CD14-positive monocyte (primary cell): ENCODE measurements around the gene PABPN1L. TPM values are rescaled to one million over a fixed set of nuclear protein-coding genes. Genes with fewer than 3 reads are reported as not detected.

ENCODE experiments used
- DNase-seq, 3 donors: peaks; one replicate each; pipeline ENCODE4 v3.0.0-alpha.2; 2011 to 2022
- H2AFZ ChIP-seq: 2 replicates; pipeline ENCODE4 v1.6.0; 2012; ENCODE audit warnings: mild to moderate bottlenecking, low read depth, low read length, inconsistent platforms; ENCODE audit not compliant: insufficient read depth, poor library complexity, severe bottlenecking
- H3K27ac ChIP-seq, 2 donors: 1 replicate in 1 of 2; 2 replicates in 1 of 2; pipeline ENCODE4 v1.5.1; 2012 to 2013; ENCODE audit warnings: low read length in 2 of 2, control low read depth in 1 of 2, inconsistent platforms in 1 of 2, low read depth in 1 of 2, mild to moderate bottlenecking in 1 of 2
- H3K27me3 ChIP-seq, 2 donors: one replicate each; pipeline versions ENCODE4 v1.6.0 to v1.6.1; 2011 to 2013; ENCODE audit warnings: low read length in 2 of 2; ENCODE audit not compliant: control insufficient read depth in 2 of 2, insufficient read depth in 2 of 2
- H3K36me3 ChIP-seq, 2 donors: replicated peaks in 1 of 2; 1 replicate in 1 of 2; 2 replicates in 1 of 2; pipeline versions ENCODE4 v1.5.1 to v1.6.1; 2012 to 2013; ENCODE audit warnings: low read length in 2 of 2, control low read depth in 1 of 2, inconsistent platforms in 1 of 2, mild to moderate bottlenecking in 1 of 2; ENCODE audit not compliant: insufficient read depth in 2 of 2, control insufficient read depth in 1 of 2
- H3K4me1 ChIP-seq, 2 donors: 1 replicate in 1 of 2; 2 replicates in 1 of 2; pipeline versions ENCODE4 v1.5.1 to v1.6.1; 2012 to 2013; ENCODE audit warnings: low read length in 2 of 2, control low read depth in 1 of 2, inconsistent platforms in 1 of 2, mild to moderate bottlenecking in 1 of 2, moderate library complexity in 1 of 2; ENCODE audit not compliant: insufficient read depth in 2 of 2, control insufficient read depth in 1 of 2
- H3K4me2 ChIP-seq: replicated peaks from 2 replicates; pipeline ENCODE3; 2012; ENCODE audit warnings: low read length, moderate library complexity, mild to moderate bottlenecking; ENCODE audit not compliant: poor library complexity, severe bottlenecking; ENCODE audit errors: extremely low read depth
- H3K4me3 ChIP-seq, 3 experiments: fragments of 200-600 bp in 1 of 3; sonication (generic) in 1 of 3; replicated peaks in 1 of 3; 1 replicate in 2 of 3; 2 replicates in 1 of 3; pipeline ENCODE4 v1.5.1; 2011 to 2013; ENCODE audit warnings: low read length in 3 of 3, mild to moderate bottlenecking in 3 of 3, control low read depth in 2 of 3, low read depth in 2 of 3, inconsistent platforms in 1 of 3, moderate library complexity in 1 of 3
- H3K79me2 ChIP-seq: 2 replicates; pipeline ENCODE4 v1.6.0; 2012; ENCODE audit warnings: mild to moderate bottlenecking, control low read depth, inconsistent platforms, low read length, moderate library complexity; ENCODE audit not compliant: insufficient read depth
- H3K9ac ChIP-seq: 2 replicates; pipeline ENCODE4 v1.6.0; 2017; ENCODE audit warnings: low read length, mild to moderate bottlenecking; ENCODE audit not compliant: insufficient read depth, poor library complexity, severe bottlenecking
- H3K9me3 ChIP-seq, 2 donors: replicated peaks in 1 of 2; 1 replicate in 1 of 2; 2 replicates in 1 of 2; pipeline versions ENCODE4 v1.5.1 to v1.6.1; 2012 to 2013; ENCODE audit warnings: low read length in 2 of 2, control low read depth in 1 of 2; ENCODE audit not compliant: control insufficient read depth in 1 of 2, insufficient read depth in 1 of 2
- H4K20me1 ChIP-seq: 2 replicates; pipeline ENCODE4 v1.6.0; 2012; ENCODE audit warnings: mild to moderate bottlenecking, low read length, control low read depth, moderate library complexity; ENCODE audit not compliant: insufficient read depth
- H3K27ac Mint-ChIP-seq, 7 donors: one replicate each; pipeline ENCODE4 v1.8.0; 2020; ENCODE audit warnings: mild to moderate bottlenecking in 7 of 7, mixed read lengths in 7 of 7, moderate library complexity in 6 of 7, inconsistent platforms in 2 of 7
- H3K27me3 Mint-ChIP-seq, 3 donors: one replicate each; pipeline ENCODE4 v1.8.0; 2021 to 2022; ENCODE audit warnings: low read depth in 3 of 3, mild to moderate bottlenecking in 3 of 3, mixed read lengths in 3 of 3, moderate library complexity in 3 of 3, inconsistent platforms in 1 of 3
- H3K36me3 Mint-ChIP-seq, 2 donors: one replicate each; pipeline ENCODE4 v1.8.0; 2020; ENCODE audit warnings: mixed read lengths in 2 of 2, inconsistent platforms in 1 of 2, mild to moderate bottlenecking in 1 of 2
- H3K4me1 Mint-ChIP-seq: one replicate; pipeline ENCODE4 v1.8.0; 2020; ENCODE audit warnings: mild to moderate bottlenecking, mixed read lengths
- H3K4me3 Mint-ChIP-seq, 2 donors: one replicate each; pipeline ENCODE4 v1.8.0; 2020; ENCODE audit warnings: mild to moderate bottlenecking in 2 of 2, mixed read lengths in 2 of 2, moderate library complexity in 1 of 2
- H3K9me3 Mint-ChIP-seq, 7 donors: one replicate each; pipeline ENCODE4 v1.8.0; 2020 to 2022; ENCODE audit warnings: mixed read lengths in 7 of 7, mild to moderate bottlenecking in 6 of 7, moderate library complexity in 6 of 7, inconsistent platforms in 2 of 7
- WGBS: methylation state at CpG from one replicate; pipeline ENCODE4 v1.1.5; 2013; ENCODE audit warnings: missing lambda C conversion rate; ENCODE audit not compliant: insufficient coverage; 5-methylcytosine and 5-hydroxymethylcytosine counted together
- intact Hi-C, 2 donors: fragments of 100-400 bp; cut with micrococcal nuclease; formaldehyde crosslinking; loops; one replicate each; pipeline versions ENCODE4 v1.15.0 to v1.15.1; 2023
- polyA plus RNA-seq, 3 donors: library from polyadenylated mRNA; depleted of rRNA in 1 of 3; unstranded in 2 of 3; stranded (reverse) in 1 of 3; fragments of 300-500 nt in 2 of 3; fragments of >200 nt in 1 of 3; fragmentation: Illumina TruSeq in 2 of 3; gene quantifications; 1 replicate in 2 of 3; 2 replicates in 1 of 3; pipeline ENCODE4 v1.2.3, GENCODE V29; 2012 to 2021
- TF ChIP-seq, protein P1 (sequence below): fragments of 200-600 bp; IDR thresholded peaks from one replicate; pipeline ENCODE4 v1.8.0; 2022; ENCODE audit warnings: antibody characterized with exemption, mild to moderate bottlenecking

Gene PABPN1L
- polyA plus RNA-seq, 3 donors, result 0.39 TPM; not detected in 2

DNA sequence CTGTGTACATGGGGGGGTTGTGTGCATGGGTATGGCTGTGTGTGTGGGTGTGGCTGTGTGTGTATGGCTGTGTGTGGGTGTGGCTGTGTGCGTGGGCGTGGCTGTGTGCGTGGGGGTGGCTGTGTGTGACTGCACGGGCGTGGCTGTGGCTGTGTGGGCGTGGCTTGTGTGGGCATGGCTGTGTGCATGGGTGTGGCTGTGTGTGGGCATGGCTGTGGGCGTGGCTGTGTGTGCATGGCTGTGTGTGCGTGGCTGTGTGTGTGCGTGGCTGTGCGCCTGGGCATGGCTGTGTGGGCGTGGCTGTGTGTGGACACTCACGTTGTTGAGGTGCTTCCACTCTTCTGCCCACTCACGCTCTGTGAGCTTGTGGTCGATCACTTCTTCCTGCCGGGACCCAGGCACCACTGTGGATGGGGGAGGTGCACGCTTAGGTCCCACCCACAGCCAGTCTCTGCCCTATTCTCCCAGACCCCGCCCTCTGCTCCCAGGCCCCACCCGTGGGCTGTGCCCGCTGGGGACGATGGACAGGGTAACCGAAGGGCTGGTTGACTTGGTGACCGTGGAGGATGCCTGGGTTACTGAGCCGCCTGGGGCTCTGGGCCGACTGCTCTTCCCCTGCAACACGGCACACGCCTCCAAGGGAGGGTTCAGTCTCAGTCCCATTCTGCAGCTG is 16.0 kb upstream of the PABPN1L start:
- Histone ChIP-seq H3K4me1 (no peaks in the 10 kb centered on the region), H3K27me3 (no peaks in the 10 kb centered on the region), H3K9me3 (peaks cover 0 to 7% of the 10 kb centered on the region in 2 donors), H3K36me3 (peaks cover 95 to 100% of the 10 kb centered on the region in 2 donors), H3K27ac (peak overlapping the region in 1 of 2 donors; percentile 14), H3K4me2 (no peak overlapping the region), H3K4me3 (no peak overlapping the region), H3K9ac (no peak overlapping the region), H3K79me2 (no peaks in the 10 kb centered on the region), H2AFZ (no peak overlapping the region), H4K20me1 (peaks cover 99% of the 10 kb centered on the region)
- TF ChIP-seq, protein P1, sequence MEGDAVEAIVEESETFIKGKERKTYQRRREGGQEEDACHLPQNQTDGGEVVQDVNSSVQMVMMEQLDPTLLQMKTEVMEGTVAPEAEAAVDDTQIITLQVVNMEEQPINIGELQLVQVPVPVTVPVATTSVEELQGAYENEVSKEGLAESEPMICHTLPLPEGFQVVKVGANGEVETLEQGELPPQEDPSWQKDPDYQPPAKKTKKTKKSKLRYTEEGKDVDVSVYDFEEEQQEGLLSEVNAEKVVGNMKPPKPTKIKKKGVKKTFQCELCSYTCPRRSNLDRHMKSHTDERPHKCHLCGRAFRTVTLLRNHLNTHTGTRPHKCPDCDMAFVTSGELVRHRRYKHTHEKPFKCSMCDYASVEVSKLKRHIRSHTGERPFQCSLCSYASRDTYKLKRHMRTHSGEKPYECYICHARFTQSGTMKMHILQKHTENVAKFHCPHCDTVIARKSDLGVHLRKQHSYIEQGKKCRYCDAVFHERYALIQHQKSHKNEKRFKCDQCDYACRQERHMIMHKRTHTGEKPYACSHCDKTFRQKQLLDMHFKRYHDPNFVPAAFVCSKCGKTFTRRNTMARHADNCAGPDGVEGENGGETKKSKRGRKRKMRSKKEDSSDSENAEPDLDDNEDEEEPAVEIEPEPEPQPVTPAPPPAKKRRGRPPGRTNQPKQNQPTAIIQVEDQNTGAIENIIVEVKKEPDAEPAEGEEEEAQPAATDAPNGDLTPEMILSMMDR, result no peak
- peak in 1 of 3 donors; percentile 25 for DNase-seq
- H3K9me3 Mint-ChIP-seq, result peaks cover 0 to 9% (median 0%) of the 10 kb centered on the region in 7 donors
- no peaks in the 10 kb centered on the region for H3K4me1 Mint-ChIP-seq
- intact Hi-C loops, result no loop called here
- H3K36me3 Mint-ChIP-seq, result peaks cover 53 to 91% of the 10 kb centered on the region in 2 donors
- H3K4me3 Mint-ChIP-seq, result no peak overlapping the region
- WGBS, result 89% methylated on average over 17 of the region's 26 CpGs
- H3K27me3 Mint-ChIP-seq, result no peaks in the 10 kb centered on the region
- H3K27ac Mint-ChIP-seq, result peak overlapping the region in 1 of 7 donors; percentile 79

DNA sequence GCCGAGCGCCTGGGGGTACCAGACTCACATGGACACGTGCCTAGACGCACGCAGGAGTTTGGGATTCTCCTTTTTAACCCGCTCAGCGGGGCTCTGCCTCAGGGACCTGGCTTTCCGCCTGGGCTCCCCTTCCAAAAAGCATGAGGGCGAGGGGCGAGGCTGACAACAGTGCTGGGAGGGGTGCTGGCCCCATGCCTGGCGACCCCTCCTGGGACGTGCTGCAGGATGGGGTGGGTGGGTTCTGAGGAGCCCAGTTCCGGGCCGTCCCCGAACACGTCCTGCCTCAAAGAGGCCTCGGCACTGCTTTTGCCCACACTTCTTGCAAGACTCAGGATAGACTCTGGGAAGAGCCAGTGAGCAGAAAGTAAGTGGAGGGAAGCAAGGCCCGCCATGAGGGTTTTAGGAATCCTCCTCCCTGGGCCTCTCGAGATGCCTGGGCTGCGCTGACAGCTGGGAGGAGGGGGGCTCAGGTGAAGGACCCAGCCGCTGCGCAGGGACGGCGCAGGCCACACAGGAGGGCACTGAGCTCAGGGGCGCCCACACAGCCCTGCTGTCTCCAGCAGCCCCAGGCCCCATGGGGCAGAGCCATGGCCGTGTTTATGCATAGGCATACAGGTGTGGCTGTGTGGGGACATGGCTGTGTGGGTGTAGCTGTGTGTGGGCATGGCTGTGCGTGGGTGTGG is 15.4 kb upstream of the PABPN1L start:
- H3K9me3 Mint-ChIP-seq, result peaks cover 0 to 9% (median 0%) of the 10 kb centered on the region in 7 donors
- TF ChIP-seq, protein P1, result no peak
- H3K4me3 ChIP-seq, result no peak overlapping the region
- no peaks in the 10 kb centered on the region for H3K79me2 ChIP-seq
- intact Hi-C loops, result no loop called here
- H3K36me3 ChIP-seq, result peaks cover 91 to 100% of the 10 kb centered on the region in 2 donors
- H3K4me1 ChIP-seq, result no peaks in the 10 kb centered on the region
- peak overlapping the region in 1 of 7 donors; percentile 35 for H3K27ac Mint-ChIP-seq
- DNase-seq, result no peak
- peaks cover 98% of the 10 kb centered on the region for H4K20me1 ChIP-seq
- no peaks in the 10 kb centered on the region for H3K27me3 Mint-ChIP-seq
- no peaks in the 10 kb centered on the region for H3K4me1 Mint-ChIP-seq
- H3K9ac ChIP-seq, result no peak overlapping the region
- WGBS, result 98% methylated on average over 24 of the region's 27 CpGs
- no peak overlapping the region for H3K4me2 ChIP-seq
- peaks cover 0 to 7% of the 10 kb centered on the region in 2 donors for H3K9me3 ChIP-seq
- H2AFZ ChIP-seq, result no peak overlapping the region
- H3K36me3 Mint-ChIP-seq, result peaks cover 54 to 89% of the 10 kb centered on the region in 2 donors
- H3K27me3 ChIP-seq, result no peaks in the 10 kb centered on the region
- H3K4me3 Mint-ChIP-seq, result no peak overlapping the region
- no peak overlapping the region for H3K27ac ChIP-seq
